IPS-20b (cell line): ENCODE results near the gene DOCK3.
"Not testable (repeated sequence)": the region's sequence is repeated elsewhere in the genome, so short reads cannot be mapped to it uniquely, and the experiment has no call there.

Experiments used
- H3K27ac ChIP-seq: one replicate; pipeline ENCODE4 v1.5.1; 2013; ENCODE audit warnings: low read length
- H3K27me3 ChIP-seq: 2 replicates; pipeline ENCODE4 v1.6.1; 2013; ENCODE audit warnings: mild to moderate bottlenecking, low read length, inconsistent platforms; ENCODE audit not compliant: insufficient read depth
- H3K36me3 ChIP-seq: 2 replicates; pipeline ENCODE4 v1.6.1; 2013; ENCODE audit warnings: low read depth, mild to moderate bottlenecking, inconsistent platforms, low read length, moderate library complexity; ENCODE audit not compliant: insufficient read depth
- H3K4me1 ChIP-seq: 2 replicates; pipeline ENCODE4 v1.6.1; 2013; ENCODE audit warnings: mild to moderate bottlenecking, control low read depth, inconsistent platforms, low read length, moderate library complexity; ENCODE audit not compliant: insufficient read depth
- H3K4me3 ChIP-seq: 2 replicates; pipeline ENCODE4 v1.5.1; 2013; ENCODE audit warnings: mild to moderate bottlenecking, low read length, inconsistent platforms
- H3K9ac ChIP-seq: 2 replicates; pipeline ENCODE4 v1.6.1; 2013; ENCODE audit warnings: low read depth, mild to moderate bottlenecking, inconsistent platforms, low read length, moderate library complexity
- H3K9me3 ChIP-seq: 2 replicates; pipeline ENCODE4 v1.6.1; 2013; ENCODE audit warnings: mild to moderate bottlenecking, low read depth, low read length, inconsistent platforms; ENCODE audit not compliant: insufficient read depth

Gene DOCK3

GRCh38 chr3:50971487-50971924 lies 296.8 kb downstream of the DOCK3 start:
- no peak overlapping the region for H3K27ac ChIP-seq
- H3K27me3 ChIP-seq: no peaks in the 10 kb centered on the region
- no peaks in the 10 kb centered on the region for H3K4me1 ChIP-seq
- no peaks in the 10 kb centered on the region for H3K9me3 ChIP-seq
- H3K9ac ChIP-seq: no peak overlapping the region
- H3K36me3 ChIP-seq: no peaks in the 10 kb centered on the region
- no peak overlapping the region for H3K4me3 ChIP-seq

- Histone ChIP-seq H3K9me3 (no peaks in the 10 kb centered on the region), H3K27me3 (no peaks in the 10 kb centered on the region), H3K4me3 (no peak overlapping the region), H3K27ac (no peak overlapping the region), H3K4me1 (no peaks in the 10 kb centered on the region), H3K36me3 (no peaks in the 10 kb centered on the region), H3K9ac (no peak overlapping the region)
Measured at GRCh38 chr3:50972029-50972428, 297.3 kb downstream of the DOCK3 start.

GRCh38 chr3:50978586-50978985 lies 303.9 kb downstream of the DOCK3 start:
- not testable (repeated sequence) for H3K9ac ChIP-seq, H3K27me3 ChIP-seq, H3K4me3 ChIP-seq, H3K36me3 ChIP-seq, H3K9me3 ChIP-seq, H3K27ac ChIP-seq, H3K4me1 ChIP-seq

- Histone ChIP-seq H3K27me3 (no peaks in the 10 kb centered on the region), H3K4me3 (no peak overlapping the region), H3K9ac (no peak overlapping the region), H3K27ac (no peak overlapping the region), H3K36me3 (no peaks in the 10 kb centered on the region), H3K9me3 (no peaks in the 10 kb centered on the region), H3K4me1 (0 out of 2 replicates have a peak, but pooled peaks cover under 1% of the 10 kb centered on the region)
Measured at GRCh38 chr3:50978991-50979667, 304.4 kb downstream of the DOCK3 start.

GRCh38 chr3:50982540-50983325 lies 308.0 kb downstream of the DOCK3 start:
- 0 out of 2 replicates have a peak, but pooled peaks cover 4% of the 10 kb centered on the region for H3K4me1 ChIP-seq

GRCh38 chr3:50983887-50984286 lies 309.2 kb downstream of the DOCK3 start:
- Histone ChIP-seq H3K9me3 (no peaks in the 10 kb centered on the region), H3K27me3 (no peaks in the 10 kb centered on the region), H3K36me3 (no peaks in the 10 kb centered on the region), H3K4me1 (0 out of 2 replicates have a peak, but pooled peaks cover 4% of the 10 kb centered on the region), H3K27ac (no peak overlapping the region), H3K4me3 (no peak overlapping the region), H3K9ac (no peak overlapping the region)

More at GRCh38 chr3:50982540-50983325, 308.0 kb downstream of the DOCK3 start:
- Histone ChIP-seq H3K27ac (no peak overlapping the region), H3K9me3 (no peaks in the 10 kb centered on the region), H3K4me3 (no peak overlapping the region), H3K9ac (no peak overlapping the region), H3K27me3 (no peaks in the 10 kb centered on the region), H3K36me3 (no peaks in the 10 kb centered on the region)

GRCh38 chr3:50985893-50986292 lies 311.2 kb downstream of the DOCK3 start:
- Histone ChIP-seq H3K9ac (no peak overlapping the region), H3K27me3 (no peaks in the 10 kb centered on the region), H3K9me3 (no peaks in the 10 kb centered on the region), H3K27ac (no peak overlapping the region), H3K36me3 (no peaks in the 10 kb centered on the region), H3K4me1 (0 out of 2 replicates have a peak, but pooled peaks cover 4% of the 10 kb centered on the region), H3K4me3 (no peak overlapping the region)

- Histone ChIP-seq H3K4me1 (0 out of 2 replicates have a peak, but pooled peaks cover 4% of the 10 kb centered on the region), H3K9ac (no peak overlapping the region), H3K4me3 (no peak overlapping the region), H3K36me3 (no peaks in the 10 kb centered on the region), H3K27ac (no peak overlapping the region), H3K9me3 (no peaks in the 10 kb centered on the region), H3K27me3 (no peaks in the 10 kb centered on the region)
Measured at GRCh38 chr3:50986726-50987125, 312.0 kb downstream of the DOCK3 start.

GRCh38 chr3:50994537-50994936 lies 319.8 kb downstream of the DOCK3 start:
- Histone ChIP-seq H3K27me3 (no peaks in the 10 kb centered on the region), H3K4me3 (no peak overlapping the region), H3K9ac (no peak overlapping the region), H3K36me3 (no peaks in the 10 kb centered on the region), H3K27ac (no peak overlapping the region), H3K4me1 (peaks cover 6% of the 10 kb centered on the region; the same call in 1 of the 2 replicates), H3K9me3 (no peaks in the 10 kb centered on the region)

- Histone ChIP-seq H3K27me3 (no peaks in the 10 kb centered on the region), H3K9ac (no peak overlapping the region), H3K4me3 (no peak overlapping the region), H3K4me1 (peaks cover 6% of the 10 kb centered on the region; the same call in 1 of the 2 replicates), H3K36me3 (no peaks in the 10 kb centered on the region), H3K27ac (no peak overlapping the region), H3K9me3 (no peaks in the 10 kb centered on the region)
Measured at GRCh38 chr3:50995085-50995824, 320.5 kb downstream of the DOCK3 start.

GRCh38 chr3:51002495-51002894 lies 327.8 kb downstream of the DOCK3 start:
- Histone ChIP-seq H3K9ac (no peak overlapping the region), H3K4me3 (no peak overlapping the region), H3K9me3 (no peaks in the 10 kb centered on the region), H3K27ac (no peak overlapping the region), H3K36me3 (no peaks in the 10 kb centered on the region), H3K27me3 (no peaks in the 10 kb centered on the region), H3K4me1 (no peaks in the 10 kb centered on the region)
